Fibroblast of pulmonary artery (primary cell): Measurements from ENCODE around the gene LRCH1.

Experiments
- DNase-seq: peaks from one replicate; pipeline ENCODE4 v3.0.0-alpha.2; 2010; ENCODE audit warnings: low read depth
- H3K4me3 ChIP-seq: replicated peaks from 2 replicates; pipeline ENCODE4 v1.5.1; 2011; ENCODE audit warnings: low read depth, mild to moderate bottlenecking, control low read depth, low read length, moderate library complexity
- TF ChIP-seq, protein P1 (sequence below): IDR thresholded peaks from 2 replicates; pipeline ENCODE4 v1.5.1; 2011; ENCODE audit warnings: mild to moderate bottlenecking, control low read depth, low read length, inconsistent platforms; ENCODE audit errors: missing control alignments

LRCH1 gene

DNA sequence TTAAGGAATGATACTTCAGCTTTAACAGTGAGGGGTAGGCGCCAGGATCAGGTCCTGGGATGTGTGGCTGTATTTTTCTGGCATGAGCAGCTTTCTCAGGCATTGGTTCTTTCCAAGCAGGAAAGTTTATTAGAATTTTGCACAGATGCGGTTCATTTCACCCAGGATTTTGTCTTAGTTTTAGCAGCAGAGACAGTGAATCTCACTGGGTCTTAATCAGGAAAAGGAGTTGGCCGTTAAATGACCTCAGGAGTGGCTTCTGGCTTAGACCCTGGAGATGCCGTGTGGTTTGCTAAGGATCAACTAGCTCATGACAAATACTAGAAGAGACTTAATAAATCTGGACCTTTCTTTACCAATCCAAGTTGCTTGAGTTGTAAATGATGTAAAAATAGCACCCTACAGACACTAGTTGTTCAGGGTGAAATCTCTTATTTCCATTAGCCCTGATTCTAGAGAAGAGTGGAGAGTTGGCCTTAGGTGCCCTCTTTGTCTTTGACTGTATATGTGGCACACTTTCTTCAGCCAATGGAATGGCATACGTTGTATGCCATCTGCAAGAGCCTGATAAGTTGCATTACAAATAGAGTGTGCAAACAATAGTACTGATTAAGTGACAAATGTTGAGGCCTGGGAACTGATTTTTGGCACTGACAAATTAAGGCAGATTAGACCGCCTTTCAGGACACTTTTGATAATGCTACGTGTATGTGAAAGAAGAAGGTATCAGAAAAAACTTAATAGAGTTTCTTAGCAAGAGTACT is 34.0 kb downstream of the LRCH1 start:
- DNase-seq, result no peak
- TF ChIP-seq, protein P1, sequence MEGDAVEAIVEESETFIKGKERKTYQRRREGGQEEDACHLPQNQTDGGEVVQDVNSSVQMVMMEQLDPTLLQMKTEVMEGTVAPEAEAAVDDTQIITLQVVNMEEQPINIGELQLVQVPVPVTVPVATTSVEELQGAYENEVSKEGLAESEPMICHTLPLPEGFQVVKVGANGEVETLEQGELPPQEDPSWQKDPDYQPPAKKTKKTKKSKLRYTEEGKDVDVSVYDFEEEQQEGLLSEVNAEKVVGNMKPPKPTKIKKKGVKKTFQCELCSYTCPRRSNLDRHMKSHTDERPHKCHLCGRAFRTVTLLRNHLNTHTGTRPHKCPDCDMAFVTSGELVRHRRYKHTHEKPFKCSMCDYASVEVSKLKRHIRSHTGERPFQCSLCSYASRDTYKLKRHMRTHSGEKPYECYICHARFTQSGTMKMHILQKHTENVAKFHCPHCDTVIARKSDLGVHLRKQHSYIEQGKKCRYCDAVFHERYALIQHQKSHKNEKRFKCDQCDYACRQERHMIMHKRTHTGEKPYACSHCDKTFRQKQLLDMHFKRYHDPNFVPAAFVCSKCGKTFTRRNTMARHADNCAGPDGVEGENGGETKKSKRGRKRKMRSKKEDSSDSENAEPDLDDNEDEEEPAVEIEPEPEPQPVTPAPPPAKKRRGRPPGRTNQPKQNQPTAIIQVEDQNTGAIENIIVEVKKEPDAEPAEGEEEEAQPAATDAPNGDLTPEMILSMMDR, result no peak
- no peak overlapping the region for H3K4me3 ChIP-seq

- TF ChIP-seq, protein P1, result no peak
- no peak overlapping the region for H3K4me3 ChIP-seq
- no peak for DNase-seq
Measured at GRCh38 chr13:46587807-46588418, 34.9 kb downstream of the LRCH1 start.

DNA sequence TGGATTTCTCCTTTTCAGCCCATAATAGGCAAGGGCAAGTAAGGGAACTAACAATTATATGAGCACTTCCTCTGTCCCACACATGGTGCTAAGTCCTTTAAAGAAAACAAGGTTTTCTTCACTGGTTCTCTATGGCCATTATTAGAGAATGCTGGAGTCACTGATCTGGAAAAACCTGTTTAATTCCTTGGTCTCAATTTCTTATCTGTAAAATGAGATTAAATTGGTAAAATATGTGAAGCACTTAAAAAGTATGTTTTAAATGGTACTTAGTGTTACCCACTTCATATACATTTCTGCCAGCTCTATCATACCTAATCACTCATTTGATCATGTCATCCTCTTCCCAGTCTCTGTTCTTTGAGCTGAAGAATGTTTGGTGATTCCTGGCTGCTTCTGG is 39.4 kb downstream of the LRCH1 start:
- no peak overlapping the region for H3K4me3 ChIP-seq
- TF ChIP-seq, protein P1, result no peak
- DNase-seq, result no peak

GRCh38 chr13:46593398-46593797 is 40.4 kb downstream of the LRCH1 start:
- no peak for DNase-seq
- TF ChIP-seq, protein P1, result no peak
- no peak overlapping the region for H3K4me3 ChIP-seq

DNA sequence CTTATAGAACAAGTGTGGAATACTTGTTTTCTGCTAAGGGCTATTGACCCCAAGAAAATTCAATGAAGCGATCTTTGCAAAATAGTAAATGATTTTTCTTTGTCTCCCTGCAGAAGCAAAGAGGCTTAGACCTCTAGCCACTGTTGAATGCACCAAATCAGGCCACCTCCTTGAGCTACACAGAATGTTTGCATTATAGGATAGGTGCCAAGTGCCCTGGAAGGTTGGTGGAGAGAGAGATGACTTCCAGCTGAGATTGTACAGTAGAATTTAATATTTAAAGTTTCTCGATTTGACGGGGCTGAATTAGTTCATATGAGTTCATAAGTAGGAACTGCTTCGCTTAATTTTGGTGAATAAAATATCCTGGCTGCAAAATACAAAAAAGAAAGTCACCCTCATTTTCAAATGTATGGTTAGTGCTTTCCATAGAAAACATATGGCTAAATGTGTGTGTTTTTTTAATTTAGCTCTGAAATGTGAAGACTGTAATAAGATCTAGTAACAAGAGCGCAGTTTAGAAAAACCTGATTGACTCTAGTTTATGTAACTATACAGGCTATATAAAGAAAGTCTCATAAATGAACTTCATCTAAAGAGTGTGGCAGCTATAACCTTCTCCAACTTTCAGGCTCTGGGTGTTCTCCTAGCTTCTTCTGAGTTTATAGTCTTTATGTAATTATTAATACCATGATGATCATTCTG is 41.6 kb downstream of the LRCH1 start:
- H3K4me3 ChIP-seq, result no peak overlapping the region
- TF ChIP-seq, protein P1, result no peak
- DNase-seq, result no peak

DNA sequence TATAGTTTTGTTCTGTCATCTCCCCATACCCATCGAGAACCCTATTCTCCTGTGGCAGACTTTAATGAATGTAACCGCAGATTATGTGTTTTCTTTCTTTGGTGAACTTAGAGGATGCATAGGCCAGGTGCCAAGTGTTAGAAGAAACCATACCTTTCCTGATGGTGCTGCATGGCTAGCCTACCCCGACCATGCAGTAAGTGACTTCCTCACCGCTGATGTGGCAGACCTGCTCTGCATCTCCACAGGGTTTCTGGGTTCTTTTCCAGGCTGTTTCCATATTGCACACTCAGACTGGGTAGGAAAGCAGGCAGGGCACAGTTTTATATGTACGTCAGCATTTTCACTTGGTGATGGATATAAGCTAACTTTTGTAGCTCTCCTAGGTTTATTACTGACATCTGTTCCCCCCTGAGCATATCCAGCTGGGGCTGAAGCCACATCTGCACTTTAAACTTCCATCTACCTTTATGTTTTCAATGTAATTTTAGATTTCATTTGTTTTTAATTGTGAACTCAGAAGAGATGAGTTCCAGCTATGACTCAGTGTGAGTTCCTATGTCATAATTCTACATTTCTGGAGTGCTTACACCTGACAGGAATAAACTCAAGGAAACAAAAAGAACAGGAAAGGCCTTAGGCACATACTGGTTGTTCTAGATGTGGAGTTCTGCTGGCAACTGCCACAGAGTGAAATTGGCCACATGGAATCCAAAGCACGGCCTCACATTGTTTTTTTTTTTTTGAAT is 42.3 kb downstream of the LRCH1 start:
- peak; percentile 51 for DNase-seq
- TF ChIP-seq, protein P1, result no peak
- H3K4me3 ChIP-seq, result no peak overlapping the region
